DMS79 (cell line): ENCODE results near the gene FMN1.
A peak's percentile ranks its signal among the peaks of the same experiment; 100 is the strongest.

Experiments
- DNase-seq: peaks from one replicate; lab custom pipeline; 2025; lab: John Stamatoyannopoulos, UW

The FMN1 gene

DNA sequence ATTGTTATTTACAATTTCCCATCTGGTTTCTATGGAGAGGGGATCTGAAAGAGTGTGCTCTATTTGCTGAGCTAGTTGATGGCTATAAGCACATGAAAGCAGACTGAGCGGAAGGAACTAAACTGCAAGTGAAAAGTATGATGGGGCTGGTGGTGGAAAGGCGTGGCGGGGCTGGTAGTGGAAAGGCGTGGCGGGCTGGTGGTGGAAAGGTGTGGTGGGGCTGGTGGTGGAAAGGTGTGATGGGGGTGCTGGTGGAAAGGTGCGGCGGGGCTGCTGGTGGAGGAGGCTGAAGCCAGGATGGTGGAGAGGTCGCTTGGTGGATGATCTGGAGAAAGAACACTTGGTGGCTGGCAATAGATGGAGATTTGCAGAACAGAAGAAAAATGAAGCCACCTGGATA is 136.7 kb downstream of the FMN1 start:
- DNase-seq: no peak

DNA sequence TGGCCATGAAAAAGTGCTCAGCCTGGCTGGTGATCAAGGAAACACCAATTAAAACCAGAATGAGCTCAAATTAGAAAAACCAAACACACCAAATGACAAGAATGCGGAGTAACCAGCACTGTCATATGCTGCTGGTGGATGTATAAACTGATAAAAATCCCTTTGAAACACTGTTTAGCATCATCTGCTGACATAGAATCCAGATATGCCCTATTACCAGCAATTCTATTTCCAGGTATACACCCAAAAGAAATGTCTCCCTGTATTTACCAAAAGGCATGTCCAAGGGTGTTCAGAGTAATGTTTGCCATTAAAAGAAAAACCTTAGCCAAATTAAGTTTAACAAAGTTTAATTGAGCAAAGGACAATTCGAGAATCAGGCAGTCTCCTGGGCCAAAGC is 138.6 kb downstream of the FMN1 start:
- no peak for DNase-seq

DNA sequence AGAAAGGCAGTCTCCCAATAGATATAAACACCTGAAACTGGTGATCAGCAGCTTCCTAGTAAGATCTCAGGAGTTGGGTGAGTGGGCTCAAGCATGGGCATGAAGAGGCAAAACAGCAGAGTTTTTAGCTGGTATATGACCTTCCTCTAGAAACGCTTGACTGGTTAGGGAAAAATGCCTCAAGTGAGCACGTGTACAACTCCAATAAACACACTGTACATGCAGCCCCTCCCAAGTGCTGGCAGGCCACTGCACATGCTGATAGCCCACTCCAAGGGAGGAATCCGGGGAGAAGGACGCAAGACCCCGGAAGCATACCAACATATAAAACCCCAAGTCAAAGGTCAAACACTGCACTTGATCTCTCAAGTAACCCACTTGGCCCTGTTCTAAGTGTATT is 143.0 kb downstream of the FMN1 start:
- no peak for DNase-seq

DNA sequence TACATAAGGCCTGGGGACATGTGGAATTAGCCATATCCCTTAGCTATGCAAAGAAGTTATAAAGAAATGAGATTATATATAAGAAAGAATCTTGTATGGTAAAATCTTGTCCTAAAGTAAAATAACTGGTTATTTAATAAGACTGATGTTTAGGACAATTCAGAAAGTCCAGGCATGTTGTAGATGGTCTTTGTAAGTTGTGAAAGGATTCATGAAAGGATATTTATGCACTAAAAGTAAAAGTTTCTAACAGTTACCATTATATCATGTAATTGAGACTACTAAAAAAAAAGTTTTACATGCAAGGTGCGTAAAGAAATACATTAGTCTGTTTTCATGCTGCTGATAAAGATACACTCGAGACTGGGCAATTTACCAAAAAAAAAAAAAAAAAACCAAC is 146.3 kb downstream of the FMN1 start:
- DNase-seq: no peak

DNA sequence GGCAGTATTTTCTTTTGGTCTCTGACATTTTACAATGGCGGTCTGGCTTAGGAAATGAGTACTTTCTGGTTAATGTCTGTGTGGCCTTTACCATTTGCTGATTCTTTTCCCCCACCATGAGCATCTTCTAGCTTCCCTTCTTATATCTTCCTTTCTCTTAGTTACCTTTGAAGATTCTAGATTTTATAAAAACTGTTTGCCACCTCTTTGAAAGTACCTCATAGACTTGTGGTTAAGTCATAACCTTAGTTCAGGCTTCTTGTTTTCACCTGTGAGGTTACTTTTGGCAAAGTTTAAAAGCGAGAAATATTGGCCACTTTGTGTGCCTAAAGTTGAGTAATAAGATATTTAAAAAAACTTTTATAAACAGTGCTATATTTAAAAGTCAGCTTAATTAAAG is 147.4 kb downstream of the FMN1 start:
- DNase-seq: no peak

DNA sequence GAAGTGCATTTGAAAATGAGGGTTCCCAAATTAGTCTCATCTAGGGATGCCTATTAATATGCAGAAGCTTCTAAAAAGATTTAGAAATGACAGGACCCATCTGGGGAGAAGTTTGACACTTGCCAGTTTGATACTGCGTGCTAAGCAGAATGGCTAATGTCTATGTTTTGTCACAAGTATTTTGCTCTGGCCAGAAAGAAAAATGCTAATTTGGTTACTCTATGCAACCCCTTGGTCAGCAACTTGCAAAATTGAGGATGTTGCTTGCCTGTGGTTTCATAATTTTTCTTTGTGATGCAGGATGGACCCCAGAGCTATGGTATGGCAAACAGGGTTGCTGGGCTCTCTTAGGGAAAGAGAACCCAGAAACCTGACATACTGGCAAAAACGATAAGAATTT is 148.2 kb downstream of the FMN1 start:
- DNase-seq: no peak

DNA sequence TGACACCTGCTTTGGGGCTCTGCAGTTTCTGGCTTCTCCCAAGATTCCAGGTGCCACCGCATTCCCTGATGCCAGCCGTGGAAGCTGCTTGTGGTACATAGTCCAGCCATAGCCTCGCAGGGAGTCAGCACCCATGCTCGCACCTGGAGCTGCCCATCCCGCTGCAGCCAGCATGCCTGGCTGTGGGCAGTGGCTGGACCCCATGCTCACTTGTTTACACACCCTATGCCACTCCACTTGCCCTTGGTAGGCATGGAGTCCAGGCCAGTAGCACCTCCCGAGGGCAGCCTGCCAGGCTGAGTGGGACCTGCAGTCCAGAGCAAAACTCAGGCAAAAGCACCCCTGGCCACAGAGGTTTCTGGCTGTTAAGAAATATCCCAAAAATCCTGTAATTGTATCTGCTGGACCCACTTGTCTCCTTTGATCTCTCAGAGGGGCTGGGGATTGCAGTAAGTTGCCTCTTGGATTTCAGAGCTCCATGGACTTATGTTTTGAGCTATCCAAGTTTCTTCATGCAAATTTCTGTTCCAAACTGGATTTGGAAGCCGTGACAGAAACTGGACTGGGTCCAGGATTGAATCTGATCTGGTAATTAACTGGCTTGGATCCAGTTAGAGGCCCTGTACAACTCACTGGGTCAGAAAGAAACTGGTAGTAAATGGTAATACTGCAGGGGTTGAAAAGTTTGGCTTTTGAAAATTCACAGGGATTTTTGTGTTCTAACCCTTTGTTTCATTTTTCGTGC is 149.3 kb downstream of the FMN1 start:
- peak; percentile 50 for DNase-seq

DNA sequence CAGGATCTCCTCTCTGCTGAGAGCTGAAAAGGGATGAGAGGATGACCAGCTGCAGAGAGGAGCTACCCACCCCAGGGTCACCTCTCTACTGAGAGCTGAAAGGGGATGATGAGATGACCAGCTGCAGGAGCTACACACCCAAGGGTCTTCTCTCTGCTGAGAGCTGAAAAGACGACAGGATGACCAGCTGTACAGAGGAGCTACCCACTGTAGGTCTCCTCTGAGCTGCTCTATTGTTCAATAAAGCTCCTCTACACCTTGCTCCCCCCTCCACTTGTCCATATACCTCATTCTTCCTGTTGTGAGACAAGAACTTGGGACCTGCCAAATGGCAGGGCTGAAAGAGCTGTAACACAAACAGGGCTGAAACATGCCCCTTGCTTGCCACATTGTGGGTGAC is 149.9 kb downstream of the FMN1 start:
- no peak for DNase-seq

DNA sequence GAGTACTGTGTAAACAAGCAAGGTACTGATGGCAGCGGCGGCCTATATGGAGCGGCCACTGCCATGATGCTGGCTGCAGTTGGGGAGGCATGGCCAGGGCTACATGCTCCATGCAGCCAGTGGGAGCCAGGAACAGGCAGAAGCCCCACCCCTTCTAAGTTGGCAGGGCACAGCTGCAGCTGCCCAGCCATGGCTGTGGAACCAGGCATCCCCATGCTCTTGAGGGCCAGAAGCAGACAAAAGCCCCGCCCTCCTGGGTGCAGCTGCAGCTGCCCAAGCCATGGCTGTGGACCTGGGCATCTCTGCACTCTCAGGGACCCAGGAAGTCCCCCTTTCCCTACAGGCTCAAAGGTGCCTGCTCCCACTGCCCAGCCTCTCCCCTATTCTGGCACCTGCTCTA is 150.9 kb downstream of the FMN1 start:
- DNase-seq: no peak

DNA sequence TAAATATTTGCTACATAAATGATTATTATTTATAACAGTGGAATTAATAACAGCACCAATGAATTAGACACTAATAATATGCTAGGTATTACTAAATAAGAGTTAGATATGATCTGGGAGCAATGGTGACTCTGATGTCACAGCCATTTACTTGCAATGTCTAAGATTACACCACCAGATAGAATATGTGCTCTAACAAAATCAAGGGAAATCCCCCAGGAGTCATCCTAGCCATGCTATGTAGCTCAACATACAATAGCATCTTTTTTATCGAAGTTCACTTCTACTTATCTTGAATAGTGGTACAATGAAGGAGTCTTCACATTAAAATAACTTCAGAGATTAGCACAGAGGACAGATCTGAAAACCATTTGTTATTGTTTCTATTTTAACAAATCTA is 154.0 kb downstream of the FMN1 start:
- no peak for DNase-seq

DNA sequence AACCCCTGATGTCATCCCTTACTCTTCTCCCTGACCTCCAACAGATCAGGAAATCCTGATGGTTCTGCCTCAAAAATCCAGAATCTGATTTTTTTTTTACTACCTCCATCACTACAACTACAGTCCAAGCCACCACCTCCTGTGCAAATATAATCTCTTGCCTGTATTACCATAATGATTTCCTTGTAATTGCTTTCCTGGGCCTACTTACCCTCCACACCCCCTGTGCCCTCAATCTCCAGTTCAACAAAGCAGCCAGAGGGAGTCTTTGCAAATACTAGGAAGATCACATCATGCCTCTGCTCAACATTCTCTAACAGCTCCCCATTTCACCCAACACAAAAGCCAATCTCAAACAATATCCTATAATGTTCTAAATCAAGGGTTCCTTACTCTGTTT is 159.9 kb downstream of the FMN1 start:
- no peak for DNase-seq

DNA sequence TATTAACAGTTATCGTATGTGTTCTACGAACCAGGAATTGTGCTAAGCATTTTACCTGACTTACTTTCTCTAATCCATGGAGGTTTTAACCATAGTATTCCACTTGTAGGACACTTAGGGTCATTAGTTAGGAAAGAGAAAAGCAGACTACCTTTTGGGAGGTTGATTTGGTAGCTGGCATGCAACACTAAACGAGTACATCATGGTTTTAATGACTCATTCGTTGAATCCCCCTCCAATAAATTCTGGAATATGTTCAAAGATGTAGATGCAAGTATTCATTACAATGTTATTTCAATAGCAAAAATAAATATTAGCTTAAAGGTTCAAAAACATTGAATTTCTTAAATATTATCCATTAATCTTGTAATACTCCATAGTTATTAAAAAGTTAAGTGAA is 162.5 kb downstream of the FMN1 start:
- DNase-seq: no peak

DNA sequence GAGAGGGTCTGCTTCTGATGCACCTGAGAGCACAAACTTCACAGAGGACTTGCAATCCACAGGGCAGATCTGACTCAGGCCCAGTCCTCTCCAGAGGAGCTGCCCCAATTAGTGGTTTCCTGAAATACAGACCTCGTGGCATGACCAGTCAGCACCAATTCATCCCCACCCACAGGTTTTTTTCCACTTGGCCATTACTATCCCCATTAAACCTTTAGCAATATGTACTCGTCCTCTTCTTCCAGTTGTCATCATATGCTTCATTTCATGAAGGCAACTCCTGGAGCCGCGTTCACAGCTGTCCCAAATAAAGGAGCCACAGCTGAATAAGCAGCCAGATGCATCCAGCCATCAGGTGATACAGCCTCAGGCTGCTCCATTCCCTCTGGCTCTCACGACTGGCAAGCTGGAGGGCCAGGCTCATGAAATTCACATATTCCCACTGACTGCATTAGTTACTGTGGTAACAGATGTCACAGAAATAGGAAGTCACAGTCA is 163.1 kb downstream of the FMN1 start:
- DNase-seq: peak; percentile 64

DNA sequence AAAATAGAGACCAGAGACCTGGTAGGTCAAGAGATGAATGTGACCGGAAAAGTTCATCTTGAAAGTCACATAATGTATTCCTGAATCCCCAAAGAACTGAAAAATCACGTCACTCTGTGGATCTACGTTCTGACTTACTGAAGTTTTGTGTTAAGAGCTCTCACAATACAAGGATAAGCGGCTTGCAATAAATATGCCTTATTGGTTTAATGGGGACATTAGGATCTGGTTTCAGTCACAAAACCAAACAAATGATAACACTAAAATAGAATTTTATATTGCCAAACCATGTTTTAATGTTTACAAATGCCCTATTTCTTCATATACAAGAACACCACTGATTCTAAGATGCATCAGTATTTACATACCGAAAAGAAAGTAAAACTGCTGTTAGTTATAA is 164.2 kb downstream of the FMN1 start:
- no peak for DNase-seq

DNA sequence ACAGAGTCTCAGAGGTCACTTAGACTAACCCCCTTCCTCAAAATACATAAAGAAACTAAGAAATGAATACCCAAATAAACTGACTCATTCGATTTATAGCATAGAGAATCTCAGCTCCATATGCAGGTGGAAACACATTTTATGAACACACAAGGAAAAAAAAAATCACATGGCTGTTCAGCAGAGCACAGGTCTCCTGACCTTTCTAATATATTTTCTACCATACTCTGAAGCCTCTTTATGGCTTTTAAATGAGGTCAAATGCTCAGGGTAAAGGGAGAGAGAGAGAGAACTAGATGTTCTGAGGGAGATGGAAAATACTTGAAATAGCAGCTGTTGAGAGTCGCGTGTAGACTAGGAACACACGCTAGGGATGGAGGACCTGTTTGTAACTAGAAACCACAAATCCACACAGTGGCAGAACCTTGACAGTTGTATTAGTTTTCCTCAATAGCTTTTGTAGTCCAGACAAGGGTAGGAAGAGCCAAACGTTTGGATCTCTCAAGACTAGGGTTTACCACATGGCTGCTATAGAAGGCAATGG is 165.3 kb downstream of the FMN1 start:
- DNase-seq: no peak

DNA sequence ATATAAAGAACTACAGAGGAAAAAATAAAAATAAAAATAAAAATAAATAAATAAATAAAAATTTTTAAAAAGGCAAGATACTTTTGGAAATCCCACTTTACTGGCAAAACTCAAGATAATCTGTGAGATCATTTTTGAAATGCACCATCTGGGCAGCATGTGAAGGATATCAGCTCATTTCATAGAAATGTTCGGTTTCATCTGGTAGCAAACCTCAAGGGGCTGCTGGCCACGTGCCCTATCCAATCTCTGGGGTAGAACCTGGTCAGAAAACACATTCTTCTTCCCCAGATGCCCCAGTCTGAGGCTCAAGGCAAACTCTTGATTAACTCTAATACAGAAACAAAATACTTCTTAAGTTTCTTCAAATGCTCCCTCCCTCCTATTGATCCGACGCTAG is 166.0 kb downstream of the FMN1 start:
- DNase-seq: no peak

DNA sequence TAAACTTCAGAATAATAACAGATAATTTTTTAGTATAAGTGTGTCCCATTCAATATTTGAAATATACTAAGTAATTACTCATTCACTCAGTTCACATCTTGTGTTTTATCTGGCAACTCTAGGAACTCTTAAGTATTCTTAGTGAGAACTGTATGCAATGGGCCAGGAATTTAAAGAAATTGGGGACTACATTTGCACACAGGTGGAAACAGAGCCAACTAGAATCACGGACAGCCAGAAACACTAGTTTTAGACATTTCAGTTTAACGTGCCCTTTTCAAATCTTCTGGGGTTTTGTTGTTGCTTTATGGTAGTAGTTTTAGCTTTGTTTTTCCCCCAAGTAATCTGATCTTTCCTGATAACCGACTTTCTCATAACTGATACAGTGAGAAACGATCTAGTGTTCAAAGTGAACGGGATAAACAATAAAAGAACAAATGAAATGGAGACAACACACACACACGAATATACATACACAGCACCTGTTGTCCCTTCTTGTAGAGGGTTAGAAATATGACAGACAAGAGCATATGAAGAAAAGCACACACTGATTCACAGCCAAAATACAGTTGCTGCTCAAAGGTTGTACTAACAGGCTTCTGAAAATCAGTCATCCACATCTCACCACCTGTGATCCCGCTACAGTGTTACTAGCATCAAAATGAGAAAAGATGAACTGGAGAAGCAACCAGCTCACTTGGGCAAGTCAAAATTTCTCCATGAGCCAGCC is 167.0 kb downstream of the FMN1 start:
- DNase-seq: no peak

DNA sequence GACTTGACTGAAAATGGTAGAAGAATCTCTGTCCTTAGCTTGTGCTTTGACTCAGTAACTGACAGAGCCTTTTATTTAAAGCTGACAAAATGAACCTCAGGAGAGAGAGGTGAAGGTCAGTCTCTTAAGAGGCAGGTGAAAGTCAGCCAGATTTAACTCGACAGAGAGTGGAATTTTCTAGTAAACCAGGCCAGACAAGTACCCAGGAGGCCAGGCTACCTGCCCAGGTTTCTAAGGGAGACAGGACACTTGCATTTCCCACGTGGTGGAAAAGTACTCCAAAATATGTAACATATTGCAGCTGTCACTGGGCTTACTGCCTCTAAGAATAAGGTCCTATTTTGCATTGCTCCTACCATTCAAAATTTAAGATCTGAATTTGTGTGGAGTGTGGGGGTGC is 167.9 kb downstream of the FMN1 start:
- DNase-seq: no peak

DNA sequence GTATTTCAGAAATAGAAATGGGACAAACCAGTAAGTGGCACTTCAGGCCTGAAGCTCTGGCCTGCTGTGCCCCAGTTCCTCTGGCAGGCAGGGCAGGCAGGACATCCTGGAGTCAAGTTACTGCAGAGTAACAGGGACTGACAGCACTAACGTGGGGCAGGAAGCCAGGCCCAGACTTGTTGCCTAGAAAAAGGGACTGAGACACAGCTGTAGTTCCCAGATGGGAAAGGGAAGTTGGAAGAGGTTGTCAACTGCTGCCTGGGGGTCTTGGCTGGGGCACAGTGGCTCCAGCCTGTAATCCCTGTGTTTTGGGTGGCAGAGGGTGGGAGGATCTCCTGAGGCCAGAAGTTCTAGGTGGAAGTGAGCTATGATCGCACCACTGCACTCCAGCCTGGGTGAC is 171.9 kb downstream of the FMN1 start:
- no peak for DNase-seq

DNA sequence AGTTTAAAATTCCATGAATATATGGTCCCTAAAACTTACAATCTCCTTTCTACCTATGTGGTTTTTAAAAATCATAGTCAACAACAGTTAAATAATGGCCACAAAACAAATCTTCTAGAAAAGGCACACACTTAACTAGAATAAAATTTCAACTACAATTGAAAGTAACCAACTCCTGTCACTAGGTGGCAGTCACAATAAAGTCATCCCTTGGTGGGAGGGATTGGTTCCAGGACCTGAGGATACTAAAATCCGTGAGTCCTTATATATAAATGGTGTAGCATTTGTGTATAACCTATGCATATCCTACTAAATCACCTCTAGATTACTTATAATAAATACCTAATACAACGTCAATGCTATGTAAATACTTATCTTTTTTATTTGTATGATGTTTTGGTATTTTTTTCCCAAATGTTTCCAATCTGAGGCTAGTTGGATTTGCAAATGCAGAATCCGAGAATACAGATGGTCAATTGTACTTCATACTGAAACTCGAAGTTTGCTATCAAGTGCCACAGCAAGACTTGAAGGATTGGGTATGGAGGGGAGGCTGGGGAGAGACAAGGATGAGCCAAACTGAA is 172.6 kb downstream of the FMN1 start:
- no peak for DNase-seq

DNA sequence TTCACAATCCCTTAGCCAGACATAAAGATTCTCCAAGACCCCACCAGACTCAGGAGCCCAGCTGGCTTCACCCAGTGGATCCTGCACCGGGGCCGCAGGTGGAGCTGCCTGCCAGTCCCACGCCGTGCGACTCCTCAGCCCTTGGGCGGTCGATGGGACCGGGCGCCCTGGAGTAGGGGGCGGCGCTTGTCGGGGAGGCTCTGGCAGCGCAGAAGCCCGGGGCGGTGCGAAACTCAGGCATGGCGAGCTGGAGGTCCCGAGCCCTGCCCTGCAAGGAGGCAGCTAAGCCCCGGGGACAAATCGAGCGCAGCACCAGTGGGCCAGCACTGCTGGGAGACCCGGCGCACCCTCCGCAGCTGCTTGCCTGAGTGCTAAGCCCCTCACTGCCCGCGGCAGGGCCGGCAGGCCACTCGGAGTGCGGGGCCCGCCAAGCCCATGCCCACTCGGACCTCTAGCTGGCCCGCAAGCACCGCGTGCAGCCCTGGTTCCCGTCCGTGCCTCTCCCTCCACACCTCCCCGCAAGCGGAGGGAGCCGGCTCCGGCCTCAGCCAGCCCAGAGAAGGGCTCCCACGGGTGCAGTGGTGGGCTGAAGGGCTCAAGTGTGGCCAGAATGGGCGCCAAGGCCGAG is 175.0 kb downstream of the FMN1 start:
- no peak for DNase-seq

DNA sequence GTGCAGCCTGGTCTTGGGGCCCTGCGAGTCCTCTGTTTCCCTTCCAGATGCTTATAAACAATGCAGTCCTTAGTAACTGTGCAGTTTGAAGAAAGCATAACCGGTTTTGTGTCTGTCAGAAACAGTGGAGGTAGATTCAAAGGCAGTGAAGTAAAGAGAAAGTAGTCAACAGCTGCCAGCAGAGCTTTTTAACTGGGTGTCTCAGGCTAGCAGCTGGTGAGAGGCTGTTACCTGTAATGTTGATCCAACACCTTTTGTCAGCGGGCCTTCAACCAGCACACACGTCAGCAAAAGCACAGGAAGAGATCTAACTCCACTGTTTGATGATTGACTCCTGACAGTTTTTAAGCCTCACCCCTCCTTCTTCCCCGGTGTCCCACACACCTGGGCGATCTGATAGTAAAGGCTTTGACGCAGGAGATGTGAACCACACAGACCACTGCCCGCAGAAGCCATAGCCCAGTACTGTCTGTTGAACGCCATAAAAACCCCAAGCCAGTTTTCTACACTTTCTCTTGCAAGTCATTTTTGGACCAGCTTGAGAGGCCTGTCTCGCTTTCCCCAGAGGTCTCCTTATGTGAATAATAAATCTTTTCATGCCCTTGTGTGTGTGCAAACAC is 178.0 kb downstream of the FMN1 start:
- no peak for DNase-seq
